ENCODE data around the gene NGFR.
A peak's percentile ranks its signal among the peaks of the same experiment; 100 is the strongest.

The NGFR gene

GRCh38 chr17:49512296-49513043 is 17.4 kb downstream of the NGFR start:
- DNase-seq (ENCODE audit: low read depth): no peak
- H3K4me3 ChIP-seq (ENCODE audit: low read depth, low read length): no peak overlapping the region

- no peak overlapping the region for H3K4me3 ChIP-seq (ENCODE audit: low read depth, low read length)
- DNase-seq (ENCODE audit: low read depth): no peak
Observed at GRCh38 chr17:49513044-49513395, 17.9 kb downstream of the NGFR start.

GRCh38 chr17:49513641-49514040 is 18.5 kb downstream of the NGFR start:
- H3K4me3 ChIP-seq (ENCODE audit: low read depth, low read length): no peak overlapping the region
- no peak for DNase-seq (ENCODE audit: low read depth)

GRCh38 chr17:49514071-49514721 is 19.1 kb downstream of the NGFR start:
- DNase-seq (ENCODE audit: low read depth): peak; percentile 36
- no peak overlapping the region for H3K4me3 ChIP-seq (ENCODE audit: low read depth, low read length)

GRCh38 chr17:49515196-49515770 is 20.2 kb downstream of the NGFR start:
- peak; percentile 87 for DNase-seq (ENCODE audit: low read depth)

GRCh38 chr17:49516180-49516579 is 21.1 kb downstream of the NGFR start:
- H3K4me3 ChIP-seq (ENCODE audit: low read depth, low read length): no peak overlapping the region
- no peak for DNase-seq (ENCODE audit: low read depth)

More at GRCh38 chr17:49515196-49515770, 20.2 kb downstream of the NGFR start:
- H3K4me3 ChIP-seq (ENCODE audit: low read depth, low read length): no peak overlapping the region

- no peak for DNase-seq (ENCODE audit: low read depth)
- no peak overlapping the region for H3K4me3 ChIP-seq (ENCODE audit: low read depth, low read length)
Observed at GRCh38 chr17:49518346-49519078, 23.4 kb downstream of the NGFR start.

GRCh38 chr17:49519781-49520180 is 24.7 kb downstream of the NGFR start:
- no peak for DNase-seq (ENCODE audit: low read depth)
- no peak overlapping the region for H3K4me3 ChIP-seq (ENCODE audit: low read depth, low read length)

GRCh38 chr17:49520386-49521087 is 25.4 kb downstream of the NGFR start:
- no peak for DNase-seq (ENCODE audit: low read depth)
- no peak overlapping the region for H3K4me3 ChIP-seq (ENCODE audit: low read depth, low read length)

GRCh38 chr17:49521088-49521450 is 26.0 kb downstream of the NGFR start:
- DNase-seq (ENCODE audit: low read depth): no peak
- no peak overlapping the region for H3K4me3 ChIP-seq (ENCODE audit: low read depth, low read length)

- H3K4me3 ChIP-seq (ENCODE audit: low read depth, low read length): no peak overlapping the region
- DNase-seq (ENCODE audit: low read depth): no peak
Observed at GRCh38 chr17:49521471-49522356, 26.6 kb downstream of the NGFR start.

GRCh38 chr17:49522357-49522890 is 27.3 kb downstream of the NGFR start:
- DNase-seq (ENCODE audit: low read depth): no peak
- H3K4me3 ChIP-seq (ENCODE audit: low read depth, low read length): no peak overlapping the region

- H3K4me3 ChIP-seq (ENCODE audit: low read depth, low read length): no peak overlapping the region
- no peak for DNase-seq (ENCODE audit: low read depth)
Observed at GRCh38 chr17:49523196-49523595, 28.1 kb downstream of the NGFR start.

GRCh38 chr17:49523706-49524472 is 28.8 kb downstream of the NGFR start:
- no peak overlapping the region for H3K4me3 ChIP-seq (ENCODE audit: low read depth, low read length)
- DNase-seq (ENCODE audit: low read depth): no peak

GRCh38 chr17:49524473-49525359 is 29.6 kb downstream of the NGFR start:
- no peak overlapping the region for H3K4me3 ChIP-seq (ENCODE audit: low read depth, low read length)
- no peak for DNase-seq (ENCODE audit: low read depth)

GRCh38 chr17:49525831-49526741 is 31.0 kb downstream of the NGFR start:
- no peak overlapping the region for H3K4me3 ChIP-seq (ENCODE audit: low read depth, low read length)
- no peak for DNase-seq (ENCODE audit: low read depth)

Measured in skeletal muscle cell (primary cell).